Kidney tubule cell (primary cell): ENCODE data around the gene KERA.
A peak's percentile ranks its signal among the peaks of the same experiment; 100 is the strongest.

Experiments used
- DNase-seq: peaks from one replicate; pipeline ENCODE4 v3.0.0-alpha.2; 2018; ENCODE audit warnings: low spot score

Gene KERA

DNA sequence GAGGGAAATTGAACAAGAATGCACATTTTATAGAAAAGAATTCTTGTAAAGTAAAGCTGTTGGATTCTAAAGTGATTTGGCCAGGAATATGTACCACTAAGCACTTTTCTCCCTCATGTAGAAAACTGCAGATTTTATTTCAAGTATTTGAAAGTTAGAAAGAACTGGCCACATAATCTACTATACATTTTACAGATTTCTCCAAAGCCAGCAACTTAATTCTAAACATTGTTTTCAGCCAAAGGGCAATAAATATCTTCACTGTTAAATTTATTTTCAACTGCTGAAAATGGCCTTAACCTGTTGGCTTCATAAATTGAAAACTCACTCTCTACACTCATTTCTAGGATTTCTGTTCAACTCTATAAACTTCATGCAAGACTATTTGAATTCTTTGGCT lies 15.6 kb upstream of the KERA start:
- no peak for DNase-seq

DNA sequence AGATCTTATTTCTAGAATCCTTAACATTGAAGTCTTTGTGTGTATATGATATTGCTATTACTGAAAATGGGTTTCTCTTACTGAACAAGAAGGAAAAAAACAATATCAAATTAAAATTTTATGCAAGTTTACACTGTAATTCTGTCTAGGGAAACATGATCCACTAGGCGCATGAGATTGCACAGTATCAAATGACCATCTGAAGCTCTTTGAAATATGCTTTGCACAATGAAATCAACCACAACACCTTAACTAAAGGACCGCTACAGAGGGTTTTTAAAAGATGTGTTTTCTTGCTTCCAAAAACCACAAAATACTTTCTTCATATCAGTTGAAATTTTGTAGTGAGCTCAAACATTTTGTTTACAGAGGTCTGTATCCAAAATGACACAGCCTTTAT lies 15.1 kb upstream of the KERA start:
- no peak for DNase-seq

DNA sequence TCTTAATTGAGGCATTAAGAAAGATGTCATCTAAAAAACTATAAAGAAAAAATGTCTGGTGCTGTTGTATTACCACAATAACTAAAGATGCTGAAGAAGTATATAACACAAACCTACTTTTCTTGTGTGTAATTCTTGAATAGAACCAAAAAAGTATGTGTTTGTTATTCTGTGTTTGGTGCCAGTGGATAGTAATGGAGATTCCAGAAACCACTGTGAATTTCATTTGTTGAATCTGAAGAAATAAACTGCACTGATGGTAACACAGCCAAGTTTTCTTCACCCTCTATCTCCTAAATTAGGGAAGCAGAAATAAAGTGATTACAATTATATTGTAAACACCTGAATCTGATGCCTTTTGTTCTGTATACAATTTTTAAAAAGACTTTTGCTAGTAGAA lies 13.1 kb upstream of the KERA start:
- no peak for DNase-seq

DNA sequence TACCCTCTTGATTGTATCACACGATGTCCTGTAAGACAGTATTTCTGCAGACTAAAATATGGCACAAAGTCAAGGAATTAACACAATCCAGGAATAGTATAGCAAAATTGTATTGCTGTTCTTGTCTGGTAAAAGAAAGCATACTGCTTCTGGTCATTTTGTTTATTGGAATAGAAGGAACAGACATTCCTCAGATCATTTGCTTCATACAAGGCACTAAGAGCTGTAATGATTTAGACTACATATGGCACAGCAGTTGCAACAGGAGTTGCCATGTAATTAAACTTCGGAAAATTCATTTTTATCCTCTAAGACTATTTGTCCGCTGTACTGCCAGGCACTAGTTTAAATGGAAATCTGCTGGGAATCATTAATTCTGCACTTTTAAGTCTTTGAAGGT lies 7.6 kb upstream of the KERA start:
- no peak for DNase-seq

DNA sequence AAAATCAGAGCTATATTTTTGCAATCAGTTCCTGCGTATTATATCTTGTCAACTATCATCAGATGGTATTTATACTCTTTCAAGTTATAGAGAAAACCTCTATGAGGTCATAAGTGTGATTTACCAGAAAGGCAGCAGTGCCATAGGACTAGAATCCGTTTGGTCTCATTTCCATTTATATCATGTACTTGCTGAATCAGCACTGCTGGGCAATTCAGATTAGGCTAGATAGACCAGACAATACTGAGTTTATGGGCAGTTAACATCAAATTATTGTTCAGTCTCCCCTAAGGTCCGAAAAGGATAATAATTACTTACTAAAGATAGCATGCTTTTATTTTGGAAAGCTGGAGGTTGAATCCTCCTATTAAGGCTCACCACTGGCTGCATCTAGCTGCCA lies 6.8 kb upstream of the KERA start:
- no peak for DNase-seq

DNA sequence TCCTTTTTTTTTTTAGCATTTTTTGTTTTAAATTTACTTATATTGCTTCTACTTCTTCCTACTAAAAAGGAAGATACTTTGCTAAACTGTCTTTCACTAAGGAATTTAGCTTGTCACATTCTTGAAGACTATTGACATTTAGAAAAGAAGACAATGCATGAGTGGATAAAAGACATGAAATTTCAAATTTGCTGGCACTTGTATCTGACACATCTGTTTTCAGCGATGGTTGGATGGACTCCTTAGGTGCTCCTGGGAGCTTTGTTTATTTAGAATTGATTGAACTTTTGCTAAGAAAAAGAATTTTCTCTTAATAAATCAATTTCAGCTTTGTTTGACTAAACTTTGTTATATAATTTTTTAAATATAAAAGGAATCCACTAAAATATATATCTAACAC lies 3.3 kb upstream of the KERA start:
- no peak for DNase-seq

DNA sequence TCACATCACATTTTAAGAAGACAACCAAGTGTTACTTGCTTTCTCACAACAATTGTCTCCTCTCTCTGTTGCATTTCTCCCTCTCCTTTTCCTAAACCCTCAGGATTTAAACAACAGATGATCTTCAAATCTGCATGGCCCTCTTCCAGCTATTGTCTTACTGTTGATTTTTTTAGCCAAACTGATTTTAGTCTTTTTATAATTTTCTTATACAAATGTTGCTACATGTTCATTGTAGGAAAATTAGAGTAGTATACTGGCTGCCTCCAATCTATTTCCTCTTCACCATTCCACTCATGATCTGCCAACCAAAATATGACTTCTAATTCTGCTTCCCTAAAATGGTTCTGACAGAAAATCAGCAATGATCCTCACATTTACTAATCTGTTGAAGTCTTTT lies 1.4 kb upstream of the KERA start:
- DNase-seq: no peak

DNA sequence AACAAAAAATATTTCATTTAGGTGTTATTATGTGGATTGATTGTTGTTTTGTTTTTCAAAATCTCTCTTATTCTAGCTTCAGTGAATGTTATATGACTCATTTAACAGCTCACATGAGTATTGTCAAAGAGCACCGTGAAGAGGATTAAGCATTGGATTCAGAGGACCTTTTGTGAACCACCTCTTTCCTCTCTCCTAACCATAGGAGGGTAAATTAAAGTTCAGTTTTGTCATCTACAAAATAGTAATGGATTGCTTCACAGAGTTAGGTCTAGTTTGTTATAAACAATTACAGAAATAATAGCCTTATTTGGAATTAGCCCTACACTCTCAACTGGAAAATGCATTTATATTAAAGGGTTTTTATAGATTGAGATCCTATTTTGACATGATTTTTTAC lies 962 bp upstream of the KERA start:
- no peak for DNase-seq

DNA sequence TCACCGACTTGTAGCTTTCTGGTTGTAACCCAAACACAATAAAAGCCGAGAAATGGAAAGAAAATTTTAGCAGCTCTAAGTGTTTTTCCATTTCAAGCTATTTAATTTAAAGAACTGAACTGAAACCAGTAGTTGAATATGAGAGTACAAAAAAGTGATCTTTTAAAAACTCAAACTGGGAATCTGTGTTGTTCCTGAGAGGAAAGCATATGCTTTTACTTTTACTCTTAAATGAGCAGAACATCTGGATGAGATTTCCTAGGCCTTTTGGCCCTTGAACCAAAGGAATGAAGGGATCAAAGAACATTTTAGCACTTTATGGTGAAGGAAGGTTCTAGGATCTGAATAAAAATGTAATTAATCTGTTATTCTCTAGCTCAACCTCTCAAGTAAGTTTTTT lies 1.3 kb downstream of the KERA start:
- no peak for DNase-seq

DNA sequence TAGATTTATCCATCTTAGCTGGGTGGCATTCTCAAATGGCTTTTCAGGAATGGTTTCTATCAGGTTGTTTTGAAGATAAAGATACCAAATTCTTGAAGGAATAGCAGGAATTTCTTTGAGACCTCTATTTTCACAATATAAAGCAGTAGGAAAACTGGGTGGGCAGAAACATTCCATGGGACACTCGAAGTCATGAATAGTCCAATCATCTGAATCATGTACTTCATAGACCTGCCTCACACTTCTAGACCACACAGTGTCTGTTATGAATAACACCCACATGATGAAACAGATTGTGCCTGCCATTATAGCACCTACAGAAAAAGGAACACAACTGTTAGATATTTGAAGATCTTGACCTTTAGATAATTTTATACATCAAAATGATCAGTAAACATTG lies 1.8 kb downstream of the KERA start:
- no peak for DNase-seq

DNA sequence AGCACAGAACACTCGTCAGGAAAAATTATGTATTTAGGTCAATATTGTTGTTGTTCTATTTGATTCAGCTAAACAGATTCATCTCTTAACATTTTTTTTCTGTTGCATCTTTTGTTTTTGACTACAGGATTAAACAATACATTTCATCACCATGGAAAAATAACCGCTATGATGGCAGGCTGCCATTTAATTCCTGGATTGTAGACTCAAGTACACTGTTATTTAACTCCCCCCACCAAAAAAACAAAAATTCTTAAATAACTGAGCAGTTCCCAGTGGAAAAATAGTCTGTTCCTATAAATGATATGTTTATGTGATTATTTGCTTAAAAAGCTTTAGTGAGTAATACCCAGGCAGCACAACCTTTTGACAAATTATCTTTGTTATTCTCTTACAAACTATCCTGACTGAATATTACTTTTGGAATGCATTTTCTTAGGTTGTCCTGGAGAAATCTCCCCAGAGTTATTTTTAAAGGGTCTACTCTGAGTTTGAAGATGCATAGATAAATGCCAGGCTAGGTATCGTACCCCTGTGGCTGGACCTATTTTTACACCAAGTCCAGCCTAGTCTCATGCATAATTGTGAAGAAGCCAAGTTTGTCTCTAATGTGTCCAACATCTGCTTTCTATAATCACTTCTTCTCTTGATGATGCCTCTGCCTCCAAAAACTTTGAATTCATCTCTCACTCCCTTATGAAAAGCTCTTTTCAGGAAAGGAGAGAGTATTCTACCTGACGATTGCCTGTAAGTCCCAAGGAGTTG lies 3.7 kb downstream of the KERA start:
- no peak for DNase-seq

DNA sequence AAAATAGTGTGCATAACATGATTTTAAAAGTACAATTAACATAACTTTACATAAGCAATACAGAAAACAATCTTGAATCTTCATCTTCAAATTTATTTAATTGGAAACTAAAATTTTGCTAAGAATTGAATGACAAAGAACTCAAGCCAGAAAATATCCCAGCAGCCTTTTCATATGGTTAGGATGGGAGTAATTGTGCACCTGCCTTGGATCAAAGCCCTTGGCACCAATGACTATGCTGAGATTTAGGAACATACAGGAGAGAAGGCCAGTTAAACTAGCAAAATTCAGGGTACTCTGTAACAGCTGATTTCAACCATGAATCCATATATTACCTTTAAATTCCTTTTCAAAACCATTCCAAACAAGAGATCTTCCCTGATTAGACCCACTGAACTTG lies 5.8 kb downstream of the KERA start:
- DNase-seq: no peak

DNA sequence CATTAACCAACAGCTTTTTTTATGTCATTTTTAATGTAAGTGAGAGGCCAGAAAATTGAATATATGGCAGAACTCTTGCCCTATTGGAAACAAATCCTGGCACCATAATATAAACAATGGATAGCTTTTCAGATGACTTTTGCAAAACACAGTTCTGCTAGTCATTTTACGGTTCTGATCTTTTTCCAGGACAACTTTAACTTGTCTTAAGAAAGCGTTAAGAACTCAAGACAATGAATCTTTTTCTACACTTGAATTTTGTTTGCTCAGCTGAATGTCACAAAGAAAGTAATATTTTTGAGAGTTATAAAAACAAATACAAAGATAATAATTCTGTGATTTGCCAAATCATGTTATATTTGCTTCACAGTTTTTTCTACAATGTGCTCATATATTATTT lies 13.2 kb downstream of the KERA start:
- no peak for DNase-seq

DNA sequence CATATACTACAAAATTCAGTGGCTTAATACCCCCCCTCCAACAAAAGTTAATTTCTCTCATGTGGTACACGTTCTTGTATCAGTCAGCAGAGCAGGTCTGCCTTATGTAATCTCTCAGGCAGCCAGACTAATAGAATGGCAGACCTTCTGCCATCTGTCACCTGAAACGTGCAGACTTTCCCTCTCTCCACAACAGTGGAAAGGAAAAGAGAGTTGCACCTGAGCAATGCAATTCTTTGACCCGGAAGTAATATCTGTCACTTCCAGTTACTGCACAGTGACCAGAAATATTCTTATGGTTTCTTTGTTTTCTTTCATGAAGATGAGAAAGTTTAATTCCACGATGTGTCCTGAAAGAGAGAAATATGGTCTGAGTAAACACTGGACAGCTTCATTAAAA lies 14.4 kb downstream of the KERA start:
- DNase-seq: no peak

DNA sequence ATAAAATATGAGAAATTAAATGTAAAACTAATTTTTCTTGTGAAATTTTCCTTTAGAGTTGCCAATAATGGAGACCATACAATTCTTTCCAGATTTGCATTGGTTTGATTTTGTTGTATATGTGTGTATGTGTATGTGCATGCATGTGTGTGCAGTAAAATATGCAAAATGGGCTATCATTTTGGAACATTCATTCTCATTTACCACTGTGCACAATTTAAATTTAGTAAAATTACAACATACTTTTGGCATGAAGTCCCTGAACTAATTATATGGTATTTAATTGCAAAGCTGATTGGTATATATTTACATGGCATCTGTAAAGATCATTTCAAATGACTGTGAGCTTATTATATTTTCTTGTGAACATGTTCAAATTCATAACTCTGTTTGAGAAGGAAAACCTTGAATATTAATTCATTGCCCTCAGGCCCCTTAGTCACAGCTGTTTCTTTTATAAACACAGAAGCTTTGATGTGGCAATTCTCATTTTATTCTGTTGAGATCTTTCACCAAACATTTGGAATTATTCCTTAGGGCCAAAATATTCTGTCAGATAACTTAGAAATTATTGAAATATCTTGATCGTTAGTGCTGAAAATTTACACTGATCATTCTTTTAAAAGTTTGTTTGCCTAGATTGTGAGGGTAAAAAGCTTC lies 17.6 kb downstream of the KERA start:
- no peak for DNase-seq

DNA sequence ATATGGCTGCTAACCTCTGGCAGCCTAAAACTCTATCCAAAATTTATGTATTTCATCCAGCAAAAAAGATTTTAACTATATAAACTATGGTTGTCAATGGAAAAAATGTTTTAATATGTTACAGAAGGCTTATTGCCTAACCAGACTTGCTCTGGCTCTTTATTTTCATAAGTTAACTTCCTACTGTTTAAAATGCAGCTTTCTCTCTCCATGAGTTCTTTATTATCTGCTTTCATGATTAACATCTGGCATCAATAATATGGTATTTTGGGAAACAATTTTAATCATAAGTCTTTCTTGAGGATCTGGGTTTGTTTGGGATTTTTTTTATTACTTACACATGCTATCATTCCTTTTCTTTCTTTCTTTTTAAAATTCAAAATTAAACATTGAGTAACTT lies 20.5 kb downstream of the KERA start:
- no peak for DNase-seq

DNA sequence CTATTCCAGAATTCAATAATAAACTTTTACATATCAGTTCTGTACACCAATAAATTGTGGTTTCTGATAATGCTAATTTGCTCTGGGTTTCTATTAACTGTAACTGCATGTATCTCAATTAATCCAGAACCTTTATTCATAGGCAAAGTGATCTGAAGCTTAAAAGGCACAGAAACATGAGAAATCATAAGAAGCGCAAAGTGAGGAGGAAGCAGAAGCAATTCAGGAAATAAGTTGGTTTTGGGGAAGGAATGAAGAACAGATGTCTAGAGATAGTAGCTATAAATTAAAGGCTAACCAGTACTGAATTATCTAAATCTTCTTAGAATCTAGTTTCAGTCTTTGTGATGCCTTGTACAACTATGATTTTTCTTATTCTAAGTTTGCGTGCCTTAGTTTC lies 24.6 kb downstream of the KERA start:
- DNase-seq: no peak

DNA sequence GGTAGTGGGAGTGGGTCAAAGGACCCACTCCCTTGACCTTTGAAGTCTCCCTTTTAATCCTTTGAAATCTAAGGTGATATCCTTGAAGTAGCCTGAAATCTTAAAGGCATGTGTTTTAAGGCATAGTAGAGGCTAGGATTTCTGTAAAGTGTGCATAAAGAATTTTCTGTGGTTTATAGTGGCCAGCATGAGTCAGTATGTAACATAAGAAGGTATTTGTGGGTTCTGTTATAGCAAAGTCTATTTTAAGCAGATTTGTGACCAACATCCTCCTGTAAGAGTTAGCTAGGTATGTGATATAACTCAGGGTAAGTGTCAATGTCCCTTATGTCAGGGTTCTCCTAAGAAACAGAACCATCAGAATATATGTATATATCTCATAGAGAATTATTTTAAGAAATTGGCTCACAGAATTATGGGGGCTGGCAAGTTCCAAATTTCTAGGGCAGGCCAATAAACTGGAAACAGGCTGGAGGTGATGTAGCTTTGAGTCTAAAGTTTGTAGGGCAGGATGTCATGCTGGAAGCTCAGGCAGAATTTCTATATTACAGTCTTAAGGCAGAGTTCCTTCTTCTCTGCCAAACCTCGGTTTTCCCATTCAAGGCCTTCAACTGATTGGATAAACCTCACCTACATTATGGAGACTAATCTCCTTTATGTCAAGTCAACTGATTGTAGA lies 34.4 kb downstream of the KERA start:
- peak; percentile 47 for DNase-seq

DNA sequence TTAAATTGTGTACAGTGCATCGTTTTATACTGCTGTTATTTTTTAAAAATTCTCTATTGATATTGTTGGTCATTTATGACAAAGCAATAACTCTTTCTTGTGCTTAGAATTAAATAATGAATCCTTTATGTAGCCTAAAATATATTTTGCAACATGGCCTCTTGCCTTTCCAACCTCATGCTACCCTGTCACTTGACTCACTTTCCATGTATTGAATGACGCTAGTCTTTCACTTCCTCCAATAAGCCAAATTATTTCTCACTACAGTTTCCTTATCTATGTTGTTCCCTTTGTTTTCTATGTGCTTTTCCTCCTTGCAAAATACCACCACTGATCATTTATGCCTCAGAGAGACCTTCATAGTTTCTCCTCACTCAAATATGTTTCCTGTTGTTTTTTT lies 36.7 kb downstream of the KERA start:
- no peak for DNase-seq

DNA sequence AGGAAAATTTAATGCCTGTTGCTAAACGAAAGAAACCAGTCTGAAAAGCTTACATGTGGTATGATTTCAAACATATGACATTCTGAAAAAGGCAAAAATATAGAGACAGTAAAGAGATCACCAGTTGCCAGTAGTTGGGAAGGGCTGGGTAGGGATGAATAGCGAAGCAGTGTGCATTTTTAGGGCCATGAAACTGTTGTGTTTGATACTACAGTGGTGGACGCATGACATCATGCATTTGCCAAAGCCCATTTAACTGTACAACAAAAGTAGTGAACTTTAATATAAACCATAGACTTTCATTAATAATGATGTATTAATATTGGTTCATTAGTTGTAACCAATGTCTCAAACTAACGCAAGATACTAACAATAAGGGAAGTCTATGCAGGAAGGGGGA lies 38.4 kb downstream of the KERA start:
- DNase-seq: no peak

DNA sequence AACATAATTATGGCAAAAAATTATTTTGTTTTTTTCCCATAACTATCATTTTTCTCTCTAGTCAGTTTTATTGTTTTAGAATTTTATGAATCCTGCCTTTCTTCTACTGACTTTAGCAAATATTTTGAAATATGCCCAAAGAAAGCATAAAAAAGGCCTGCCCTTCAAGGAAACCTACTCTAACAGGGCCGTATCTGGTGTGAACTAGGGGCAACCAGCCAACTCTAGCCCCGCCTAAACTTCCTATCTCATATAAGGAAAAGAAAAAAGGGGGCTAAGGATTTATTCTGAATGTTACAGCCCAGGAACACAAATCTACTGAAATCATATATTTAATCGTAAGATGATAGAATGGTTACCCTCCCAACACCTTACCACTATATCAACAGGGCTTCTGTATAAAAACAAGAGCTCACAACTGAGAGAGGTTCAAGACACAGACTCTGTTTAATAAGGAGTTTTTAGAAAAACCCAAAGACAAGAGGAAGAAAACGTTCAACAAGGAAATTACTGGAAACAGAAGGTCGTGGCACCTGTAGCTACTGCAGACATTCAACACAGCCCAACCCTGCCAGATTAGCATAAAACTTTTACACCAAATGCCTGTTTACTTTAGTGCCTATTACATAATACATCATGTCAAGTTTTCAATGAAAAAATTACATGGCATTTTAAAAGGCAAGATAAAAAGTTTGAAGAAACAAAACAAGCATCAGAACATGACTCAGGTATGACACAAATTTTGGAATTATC lies 40.1 kb downstream of the KERA start:
- DNase-seq: no peak

DNA sequence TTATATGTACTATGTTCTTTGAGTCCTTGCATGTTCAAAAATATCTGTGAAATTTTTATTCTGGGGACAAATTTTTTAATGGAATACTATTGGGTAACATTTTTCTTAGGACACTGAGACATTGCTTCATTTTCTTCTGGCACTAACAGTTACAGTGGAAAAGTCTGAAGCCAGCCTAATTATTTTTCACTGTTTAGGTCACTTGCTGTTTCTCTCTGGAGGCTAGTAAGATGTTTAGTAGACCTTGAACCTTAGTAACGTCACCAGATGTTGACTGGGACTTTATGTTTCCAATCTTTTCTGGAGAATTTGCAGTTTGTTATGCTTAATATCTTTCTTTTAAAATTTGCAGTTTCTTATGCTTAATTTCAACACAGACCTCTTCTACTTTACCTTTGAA lies 40.8 kb downstream of the KERA start:
- DNase-seq: no peak
